ENCODE measurements around the gene PRPF6.

- no peak for TF ChIP-seq CTCF (IDR thresholded peaks at IDR 0.05)
- TF ChIP-seq EZH2 (IDR thresholded peaks at IDR 0.05; ENCODE audit: borderline replicate concordance, insufficient read depth, low read depth, low read length, poor library complexity, severe bottlenecking): no peak
These were observed 66.1 kb downstream of the PRPF6 start for GRCh38 chr20:64047046-64047389.
